OCI-LY3 (cell line): ENCODE measurements around the gene ZNF143.

Experiments used
- H2AFZ ChIP-seq: fragments of 200-600, 300-600 bp; shearing (Covaris generic); 2 replicates; pipeline ENCODE4 v1.6.0; 2014; ENCODE audit warnings: antibody characterized with exemption, low read depth, low read length
- H3K27ac ChIP-seq: fragments of 200-600, 300-600 bp; sonication (generic); 2 replicates; pipeline ENCODE4 v1.5.1; 2014; ENCODE audit warnings: mild to moderate bottlenecking, low read length, moderate library complexity, mixed read lengths
- H3K27me3 ChIP-seq: fragments of 200-600, 300-600 bp; sonication (generic); 2 replicates; pipeline ENCODE4 v1.6.1; 2014; ENCODE audit warnings: low read depth, low read length, mixed read lengths
- H3K36me3 ChIP-seq: fragments of 200-600, 300-600 bp; sonication (generic); replicated peaks from 2 replicates; pipeline ENCODE3; 2014; ENCODE audit warnings: low read depth, low read length, mixed read lengths
- H3K4me1 ChIP-seq: fragments of 300-600, 200-600 bp; sonication (generic); 2 replicates; pipeline ENCODE4 v1.6.1; 2014; ENCODE audit warnings: low read length, mixed read lengths
- H3K4me2 ChIP-seq: fragments of 200-600, 300-600 bp; sonication (generic); 2 replicates; pipeline ENCODE4 v1.6.1; 2014; ENCODE audit warnings: low read length, mixed read lengths
- H3K4me3 ChIP-seq: fragments of 300-600, 200-600 bp; sonication (generic); 2 replicates; pipeline ENCODE4 v1.5.1; 2014; ENCODE audit warnings: antibody characterized with exemption, mild to moderate bottlenecking, low read length, moderate library complexity
- H3K79me2 ChIP-seq: fragments of 300-600, 200-600 bp; shearing (Covaris generic); 2 replicates; pipeline ENCODE4 v1.6.1; 2014; ENCODE audit warnings: mild to moderate bottlenecking, low read length, mixed read lengths
- H3K9ac ChIP-seq: fragments of 300-600, 200-600 bp; shearing (Covaris generic); 2 replicates; pipeline ENCODE4 v1.6.0; 2014; ENCODE audit warnings: mild to moderate bottlenecking, low read length, moderate library complexity
- H3K9me3 ChIP-seq: fragments of 200-600, 300-600 bp; shearing (Covaris generic); 2 replicates; pipeline ENCODE4 v1.6.1; 2014; ENCODE audit warnings: low read length, mixed read lengths; ENCODE audit not compliant: insufficient read depth
- H4K20me1 ChIP-seq: fragments of 200-600, 300-600 bp; sonication (generic); 2 replicates; pipeline ENCODE4 v1.6.1; 2016; ENCODE audit warnings: low read length, mixed read lengths; ENCODE audit not compliant: insufficient read depth
- EZH2phosphoT487 ChIP-seq: fragments of 200-600 bp; shearing (Covaris generic); IDR thresholded peaks from 2 replicates; pipeline ENCODE4 v1.6.1; 2018; ENCODE audit warnings: antibody characterized with exemption, mixed run types, low read depth
- TF ChIP-seq, protein P1 (sequence below): fragments of 200-600, 300-600 bp; sonication (generic); IDR thresholded peaks from 2 replicates; pipeline ENCODE4 v1.5.1; 2014; ENCODE audit warnings: antibody characterized with exemption, low read length, low read depth

The ZNF143 gene

DNA sequence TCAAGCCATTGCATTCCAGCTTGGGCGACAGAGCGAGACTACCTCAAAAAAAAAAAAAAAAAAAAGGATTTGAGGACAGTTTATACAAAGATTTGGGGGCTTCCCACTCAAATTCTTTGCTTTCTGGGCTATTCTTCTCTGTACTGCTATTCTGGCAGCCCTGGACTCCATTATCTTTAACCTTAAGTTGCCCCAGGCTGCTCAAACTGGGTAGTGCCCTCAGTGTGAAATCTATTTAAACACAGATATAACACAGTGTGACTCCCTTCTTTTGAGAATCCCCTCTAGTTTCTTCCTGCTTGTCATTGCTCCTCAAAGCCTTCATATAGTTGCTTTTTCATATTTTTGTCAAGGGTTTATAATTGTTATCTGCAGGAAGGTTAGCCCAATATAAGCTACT is 63.2 kb downstream of the ZNF143 start:
- Histone ChIP-seq H3K4me1 (no peaks in the 10 kb centered on the region), H3K9me3 (no peaks in the 10 kb centered on the region), H3K27me3 (no peaks in the 10 kb centered on the region), H3K36me3 (peaks cover 18% of the 10 kb centered on the region), H2AFZ (no peak overlapping the region), H3K79me2 (no peaks in the 10 kb centered on the region), H3K27ac (no peak overlapping the region), H4K20me1 (no peaks in the 10 kb centered on the region), H3K9ac (no peak overlapping the region), H3K4me3 (no peak overlapping the region), H3K4me2 (no peak overlapping the region)
- no peak for TF ChIP-seq EZH2phosphoT487
- TF ChIP-seq, protein P1, sequence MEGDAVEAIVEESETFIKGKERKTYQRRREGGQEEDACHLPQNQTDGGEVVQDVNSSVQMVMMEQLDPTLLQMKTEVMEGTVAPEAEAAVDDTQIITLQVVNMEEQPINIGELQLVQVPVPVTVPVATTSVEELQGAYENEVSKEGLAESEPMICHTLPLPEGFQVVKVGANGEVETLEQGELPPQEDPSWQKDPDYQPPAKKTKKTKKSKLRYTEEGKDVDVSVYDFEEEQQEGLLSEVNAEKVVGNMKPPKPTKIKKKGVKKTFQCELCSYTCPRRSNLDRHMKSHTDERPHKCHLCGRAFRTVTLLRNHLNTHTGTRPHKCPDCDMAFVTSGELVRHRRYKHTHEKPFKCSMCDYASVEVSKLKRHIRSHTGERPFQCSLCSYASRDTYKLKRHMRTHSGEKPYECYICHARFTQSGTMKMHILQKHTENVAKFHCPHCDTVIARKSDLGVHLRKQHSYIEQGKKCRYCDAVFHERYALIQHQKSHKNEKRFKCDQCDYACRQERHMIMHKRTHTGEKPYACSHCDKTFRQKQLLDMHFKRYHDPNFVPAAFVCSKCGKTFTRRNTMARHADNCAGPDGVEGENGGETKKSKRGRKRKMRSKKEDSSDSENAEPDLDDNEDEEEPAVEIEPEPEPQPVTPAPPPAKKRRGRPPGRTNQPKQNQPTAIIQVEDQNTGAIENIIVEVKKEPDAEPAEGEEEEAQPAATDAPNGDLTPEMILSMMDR, result no peak

DNA sequence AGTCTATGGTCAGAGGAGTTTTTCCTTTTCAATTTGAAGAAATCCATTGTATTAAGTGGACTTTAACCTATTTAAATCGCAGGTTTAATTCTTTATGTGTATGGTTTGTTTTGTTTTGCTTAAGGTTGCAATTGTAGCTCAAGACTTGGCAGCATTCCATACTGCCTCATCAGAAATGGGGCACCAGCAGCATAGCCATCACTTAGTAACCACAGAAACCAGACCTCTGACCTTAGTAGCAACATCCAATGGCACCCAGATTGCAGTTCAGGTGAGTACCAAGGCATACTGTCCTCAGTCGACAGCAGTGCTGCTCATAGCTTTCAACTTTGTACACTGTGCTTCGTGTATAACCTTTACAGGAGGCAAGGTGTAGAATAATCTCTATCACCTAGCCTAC is 64.3 kb downstream of the ZNF143 start:
- no peak overlapping the region for H3K4me2 ChIP-seq
- no peaks in the 10 kb centered on the region for H3K79me2 ChIP-seq
- no peak overlapping the region for H2AFZ ChIP-seq
- TF ChIP-seq, protein P1, result no peak
- TF ChIP-seq EZH2phosphoT487, result no peak
- H3K9me3 ChIP-seq, result no peaks in the 10 kb centered on the region
- peaks cover 15% of the 10 kb centered on the region for H3K36me3 ChIP-seq
- no peaks in the 10 kb centered on the region for H3K27me3 ChIP-seq
- no peaks in the 10 kb centered on the region for H4K20me1 ChIP-seq
- H3K4me3 ChIP-seq, result no peak overlapping the region
- H3K27ac ChIP-seq, result no peak overlapping the region
- H3K9ac ChIP-seq, result no peak overlapping the region
- H3K4me1 ChIP-seq, result no peaks in the 10 kb centered on the region

DNA sequence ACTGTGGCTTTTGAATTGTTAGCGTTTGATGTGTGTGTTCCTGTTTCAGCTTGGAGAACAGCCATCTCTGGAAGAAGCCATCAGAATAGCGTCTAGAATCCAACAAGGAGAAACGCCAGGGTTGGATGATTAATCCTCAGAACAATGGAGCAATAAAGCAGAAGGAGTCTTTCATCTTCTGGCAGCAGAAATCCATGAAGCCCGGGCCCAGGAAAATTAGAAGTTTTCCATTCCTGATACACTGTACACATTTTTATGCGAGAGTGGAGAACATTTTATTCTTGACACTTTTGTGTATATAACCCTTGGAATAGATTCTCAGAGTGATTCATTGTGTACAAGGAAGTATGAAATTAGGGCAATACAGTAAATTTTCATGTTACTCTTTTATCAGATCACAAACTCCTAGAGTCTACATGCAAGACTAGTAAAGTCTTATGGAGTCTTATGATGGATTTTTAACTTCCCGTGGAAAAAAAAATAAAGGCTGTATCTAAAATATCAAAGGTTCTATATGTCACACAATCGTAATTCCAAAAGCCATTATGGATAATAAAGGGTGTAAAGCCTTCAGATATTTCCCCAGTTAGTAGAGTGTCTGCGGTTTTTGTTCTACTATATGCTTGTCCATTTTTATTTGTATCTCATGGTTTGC is 66.8 kb downstream of the ZNF143 start:
- H3K27me3 ChIP-seq, result no peaks in the 10 kb centered on the region
- H2AFZ ChIP-seq, result no peak overlapping the region
- no peaks in the 10 kb centered on the region for H3K4me1 ChIP-seq
- H3K9ac ChIP-seq, result no peak overlapping the region
- TF ChIP-seq, protein P1, result no peak
- no peak for TF ChIP-seq EZH2phosphoT487
- no peaks in the 10 kb centered on the region for H3K9me3 ChIP-seq
- H3K27ac ChIP-seq, result no peak overlapping the region
- H3K4me2 ChIP-seq, result no peak overlapping the region
- H3K79me2 ChIP-seq, result no peaks in the 10 kb centered on the region
- H3K36me3 ChIP-seq, result peaks cover 15% of the 10 kb centered on the region
- H3K4me3 ChIP-seq, result no peak overlapping the region
- H4K20me1 ChIP-seq, result no peaks in the 10 kb centered on the region

DNA sequence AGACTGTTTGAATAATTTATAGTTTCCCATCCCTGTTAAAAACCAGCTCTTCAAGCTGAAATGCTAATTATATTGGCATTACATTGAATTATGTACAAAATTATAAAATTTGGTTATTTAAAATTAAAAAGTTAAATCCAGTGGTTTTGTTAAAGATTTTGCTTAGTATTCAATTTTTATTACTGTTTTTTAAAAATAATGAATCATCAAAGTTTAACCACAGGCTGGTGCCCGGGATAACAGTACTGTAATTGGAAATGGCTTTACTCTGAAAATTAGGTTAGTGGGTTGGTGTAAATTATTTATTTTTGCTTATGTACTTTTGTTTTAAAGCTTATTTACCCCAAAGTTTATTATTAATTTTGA is 67.3 kb downstream of the ZNF143 start:
- H3K27me3 ChIP-seq, result no peaks in the 10 kb centered on the region

More for the DNA sequence above, 67.3 kb downstream of the ZNF143 start:
- Histone ChIP-seq H4K20me1 (no peaks in the 10 kb centered on the region), H3K4me2 (no peak overlapping the region), H3K36me3 (peaks cover 15% of the 10 kb centered on the region), H3K4me3 (no peak overlapping the region), H3K9me3 (no peaks in the 10 kb centered on the region), H3K79me2 (no peaks in the 10 kb centered on the region), H3K9ac (no peak overlapping the region), H3K27ac (no peak overlapping the region), H2AFZ (no peak overlapping the region), H3K4me1 (no peaks in the 10 kb centered on the region)
- no peak for TF ChIP-seq EZH2phosphoT487
- TF ChIP-seq, protein P1, result no peak
